SK-N-SH (cell line): ENCODE data around the gene FLT4.

Experiments
- MXI1 ChIP-seq: IDR thresholded peaks from 2 replicates; pipeline ENCODE4 v1.6.1; 2012; ENCODE audit warnings: mild to moderate bottlenecking, low read depth, low read length, improper control_type of control experiment
- TF ChIP-seq, protein P1 (sequence below): fragments of 200-600 bp; sonication (generic); IDR thresholded peaks from 2 replicates; pipeline ENCODE4 v1.6.1; 2017; ENCODE audit warnings: antibody characterized with exemption, mild to moderate bottlenecking, moderate library complexity

DNA sequence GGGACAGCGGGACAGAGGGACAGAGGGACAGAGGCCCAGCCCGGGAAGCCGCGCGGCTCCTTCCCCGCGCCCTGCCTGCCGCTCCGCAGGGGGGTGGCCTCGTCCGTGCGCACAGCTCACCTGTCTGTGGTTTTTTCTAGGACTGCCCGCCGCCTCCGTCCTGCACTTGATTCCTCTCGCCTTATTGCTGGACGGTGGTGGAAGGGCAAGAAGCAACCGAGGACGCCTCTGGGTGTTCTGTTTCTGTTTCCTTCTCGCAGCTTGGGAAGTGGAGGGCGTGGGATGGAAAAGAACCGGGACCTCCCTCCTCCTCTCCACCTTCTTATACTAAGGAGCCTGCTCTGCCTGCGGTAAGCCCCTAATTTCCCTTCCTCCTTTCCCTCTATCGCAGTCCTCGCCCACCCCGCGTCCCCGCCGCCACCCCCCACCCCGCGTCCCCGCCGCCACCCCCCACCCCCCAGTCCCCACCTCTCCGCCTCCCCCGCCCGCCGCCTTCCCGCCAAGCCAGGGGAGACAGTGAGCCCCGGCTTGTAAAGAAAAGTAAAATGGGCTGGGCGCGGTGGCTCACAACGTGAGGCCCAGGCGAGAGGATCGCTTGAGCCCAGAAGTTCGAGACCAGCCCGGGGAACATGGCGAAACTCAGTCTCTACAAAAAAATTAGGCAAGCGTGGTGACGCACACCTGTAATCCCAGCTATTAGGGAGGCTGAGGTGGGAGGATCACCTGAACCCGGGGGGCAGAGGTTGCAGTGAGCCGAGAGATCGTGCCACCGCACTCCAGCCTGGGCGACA, 9.6 kb upstream of the FLT4 start:
- TF ChIP-seq, protein P1, sequence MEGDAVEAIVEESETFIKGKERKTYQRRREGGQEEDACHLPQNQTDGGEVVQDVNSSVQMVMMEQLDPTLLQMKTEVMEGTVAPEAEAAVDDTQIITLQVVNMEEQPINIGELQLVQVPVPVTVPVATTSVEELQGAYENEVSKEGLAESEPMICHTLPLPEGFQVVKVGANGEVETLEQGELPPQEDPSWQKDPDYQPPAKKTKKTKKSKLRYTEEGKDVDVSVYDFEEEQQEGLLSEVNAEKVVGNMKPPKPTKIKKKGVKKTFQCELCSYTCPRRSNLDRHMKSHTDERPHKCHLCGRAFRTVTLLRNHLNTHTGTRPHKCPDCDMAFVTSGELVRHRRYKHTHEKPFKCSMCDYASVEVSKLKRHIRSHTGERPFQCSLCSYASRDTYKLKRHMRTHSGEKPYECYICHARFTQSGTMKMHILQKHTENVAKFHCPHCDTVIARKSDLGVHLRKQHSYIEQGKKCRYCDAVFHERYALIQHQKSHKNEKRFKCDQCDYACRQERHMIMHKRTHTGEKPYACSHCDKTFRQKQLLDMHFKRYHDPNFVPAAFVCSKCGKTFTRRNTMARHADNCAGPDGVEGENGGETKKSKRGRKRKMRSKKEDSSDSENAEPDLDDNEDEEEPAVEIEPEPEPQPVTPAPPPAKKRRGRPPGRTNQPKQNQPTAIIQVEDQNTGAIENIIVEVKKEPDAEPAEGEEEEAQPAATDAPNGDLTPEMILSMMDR = no peak
- TF ChIP-seq MXI1 = no peak
